ENCODE data around the gene HHEX. TPM values are rescaled to one million over a fixed set of nuclear protein-coding genes. Genes with fewer than 3 reads are reported as not detected.

HHEX gene
- total and polyA plus RNA-seq, 2 donors from 2014 or later, result 3.1 to 10.0 TPM

GRCh38 chr10:92677708-92678107 is 12.0 kb upstream of the HHEX start:
- Histone ChIP-seq H3K27ac (ENCODE audit: low read depth in 2 of 2, low read length in 2 of 2) (no peak overlapping the region), H3K4me3 (ENCODE audit: low read length in 3 of 3) (no peak overlapping the region), H3K36me3 (ENCODE audit: control insufficient read depth in 2 of 3, insufficient read depth in 3 of 3, low read length in 3 of 3) (no peaks in the 10 kb centered on the region), H3K9ac (ENCODE audit: low read length in 3 of 3) (no peak overlapping the region), H3K4me1 (ENCODE audit: control insufficient read depth in 2 of 3, insufficient read depth in 2 of 3, low read depth in 1 of 3, low read length in 3 of 3) (no peaks in the 10 kb centered on the region), H3K9me3 (ENCODE audit: control insufficient read depth in 2 of 3, insufficient read depth in 1 of 3, low read length in 3 of 3) (no peaks in the 10 kb centered on the region), H3K27me3 (ENCODE audit: control insufficient read depth, insufficient read depth, low read length) (no peaks in the 10 kb centered on the region)
- DNase-seq (no peak), FAIRE-seq (no peak)
- intact Hi-C loops (cut with DNase I), result no loop called here
- TF ChIP-seq, protein P1, sequence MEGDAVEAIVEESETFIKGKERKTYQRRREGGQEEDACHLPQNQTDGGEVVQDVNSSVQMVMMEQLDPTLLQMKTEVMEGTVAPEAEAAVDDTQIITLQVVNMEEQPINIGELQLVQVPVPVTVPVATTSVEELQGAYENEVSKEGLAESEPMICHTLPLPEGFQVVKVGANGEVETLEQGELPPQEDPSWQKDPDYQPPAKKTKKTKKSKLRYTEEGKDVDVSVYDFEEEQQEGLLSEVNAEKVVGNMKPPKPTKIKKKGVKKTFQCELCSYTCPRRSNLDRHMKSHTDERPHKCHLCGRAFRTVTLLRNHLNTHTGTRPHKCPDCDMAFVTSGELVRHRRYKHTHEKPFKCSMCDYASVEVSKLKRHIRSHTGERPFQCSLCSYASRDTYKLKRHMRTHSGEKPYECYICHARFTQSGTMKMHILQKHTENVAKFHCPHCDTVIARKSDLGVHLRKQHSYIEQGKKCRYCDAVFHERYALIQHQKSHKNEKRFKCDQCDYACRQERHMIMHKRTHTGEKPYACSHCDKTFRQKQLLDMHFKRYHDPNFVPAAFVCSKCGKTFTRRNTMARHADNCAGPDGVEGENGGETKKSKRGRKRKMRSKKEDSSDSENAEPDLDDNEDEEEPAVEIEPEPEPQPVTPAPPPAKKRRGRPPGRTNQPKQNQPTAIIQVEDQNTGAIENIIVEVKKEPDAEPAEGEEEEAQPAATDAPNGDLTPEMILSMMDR (IDR thresholded peaks at IDR 0.05; ENCODE audit: borderline replicate concordance, extremely low read depth, insufficient read depth), result no peak

DNA sequence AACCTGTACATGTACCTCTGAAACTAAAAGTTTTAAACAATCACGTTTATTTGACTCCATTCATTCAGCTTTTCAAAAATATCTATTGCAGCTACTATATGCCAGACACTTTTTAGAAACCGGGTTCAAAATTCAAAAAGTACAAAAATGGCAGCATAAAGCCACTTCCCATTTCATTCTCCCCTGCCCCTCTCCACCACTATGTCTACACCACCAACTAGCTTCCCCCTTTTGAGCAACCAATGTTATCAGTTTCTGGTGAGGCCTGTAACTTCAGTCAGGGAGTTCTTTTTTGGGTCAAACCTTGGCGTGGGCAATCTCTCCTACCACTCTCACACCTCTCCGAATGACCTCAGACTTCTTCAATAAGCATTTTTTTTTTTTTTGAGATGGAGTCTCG is 11.5 kb upstream of the HHEX start:
- TF ChIP-seq, protein P1 (IDR thresholded peaks at IDR 0.05; ENCODE audit: borderline replicate concordance, extremely low read depth, insufficient read depth), result no peak
- Histone ChIP-seq H3K4me1 (ENCODE audit: control insufficient read depth in 2 of 3, insufficient read depth in 2 of 3, low read depth in 1 of 3, low read length in 3 of 3) (no peaks in the 10 kb centered on the region), H3K9ac (ENCODE audit: low read length in 3 of 3) (no peak overlapping the region), H3K9me3 (ENCODE audit: control insufficient read depth in 2 of 3, insufficient read depth in 1 of 3, low read length in 3 of 3) (no peaks in the 10 kb centered on the region), H3K36me3 (ENCODE audit: control insufficient read depth in 2 of 3, insufficient read depth in 3 of 3, low read length in 3 of 3) (no peaks in the 10 kb centered on the region), H3K27ac (ENCODE audit: low read depth in 2 of 2, low read length in 2 of 2) (no peak overlapping the region), H3K27me3 (ENCODE audit: control insufficient read depth, insufficient read depth, low read length) (no peaks in the 10 kb centered on the region), H3K4me3 (ENCODE audit: low read length in 3 of 3) (no peak overlapping the region)
- no peak for DNase-seq
- FAIRE-seq, result no peak
- intact Hi-C loops (cut with DNase I), result no loop called here

- Histone ChIP-seq H3K4me1 (ENCODE audit: control insufficient read depth in 2 of 3, insufficient read depth in 2 of 3, low read depth in 1 of 3, low read length in 3 of 3) (no peaks in the 10 kb centered on the region), H3K4me3 (ENCODE audit: low read length in 3 of 3) (no peak overlapping the region), H3K27me3 (ENCODE audit: control insufficient read depth, insufficient read depth, low read length) (no peaks in the 10 kb centered on the region), H3K9ac (ENCODE audit: low read length in 3 of 3) (no peak overlapping the region), H3K27ac (ENCODE audit: low read depth in 2 of 2, low read length in 2 of 2) (no peak overlapping the region), H3K9me3 (ENCODE audit: control insufficient read depth in 2 of 3, insufficient read depth in 1 of 3, low read length in 3 of 3) (no peaks in the 10 kb centered on the region), H3K36me3 (ENCODE audit: control insufficient read depth in 2 of 3, insufficient read depth in 3 of 3, low read length in 3 of 3) (no peaks in the 10 kb centered on the region)
- TF ChIP-seq, protein P1 (IDR thresholded peaks at IDR 0.05; ENCODE audit: borderline replicate concordance, extremely low read depth, insufficient read depth), result no peak
- no peak for FAIRE-seq
- intact Hi-C loops (cut with DNase I), result no loop called here
- DNase-seq, result no peak
These were observed 8.4 kb upstream of the HHEX start for GRCh38 chr10:92681306-92681834.

DNA sequence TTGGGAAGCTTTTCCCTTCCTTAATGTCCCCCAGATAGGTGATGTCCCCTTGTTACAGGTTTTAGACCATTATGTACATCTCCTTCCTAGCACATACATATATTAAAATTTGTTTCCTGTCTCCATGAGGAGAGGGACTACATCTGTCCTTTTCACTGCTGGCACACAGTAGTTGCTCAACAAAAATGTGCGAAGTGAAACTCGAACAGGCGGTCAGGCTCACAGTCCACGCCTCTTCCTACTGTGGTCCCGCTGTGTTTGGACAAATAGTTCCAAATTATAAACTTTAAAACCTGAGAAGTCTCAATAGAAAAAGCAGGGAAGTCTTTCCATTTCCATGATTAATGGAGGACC is 1.2 kb upstream of the HHEX start:
- H3K36me3 ChIP-seq (ENCODE audit: control insufficient read depth in 2 of 3, insufficient read depth in 3 of 3, low read length in 3 of 3), result no peaks in the 10 kb centered on the region
- intact Hi-C loops (cut with DNase I), result no loop called here
- H3K9ac ChIP-seq (ENCODE audit: low read length in 3 of 3), result no peak overlapping the region
- H3K9me3 ChIP-seq (ENCODE audit: control insufficient read depth in 2 of 3, insufficient read depth in 1 of 3, low read length in 3 of 3), result peaks cover 0 to 4% (median 0%) of the 10 kb centered on the region in 3 donors
- no peak overlapping the region for H3K4me3 ChIP-seq (ENCODE audit: low read length in 3 of 3)
- TF ChIP-seq, protein P1 (IDR thresholded peaks at IDR 0.05; ENCODE audit: borderline replicate concordance, extremely low read depth, insufficient read depth), result no peak
- H3K27ac ChIP-seq (ENCODE audit: low read depth in 2 of 2, low read length in 2 of 2), result no peak overlapping the region
- no peak for DNase-seq
- H3K27me3 ChIP-seq (ENCODE audit: control insufficient read depth, insufficient read depth, low read length), result peaks cover 38% of the 10 kb centered on the region
- no peaks in the 10 kb centered on the region for H3K4me1 ChIP-seq (ENCODE audit: control insufficient read depth in 2 of 3, insufficient read depth in 2 of 3, low read depth in 1 of 3, low read length in 3 of 3)
- FAIRE-seq, result no peak
